H1 (cell line): ENCODE data around the gene PLD3. TPM values are rescaled to one million over a fixed set of nuclear protein-coding genes. Genes with fewer than 3 reads are reported as not detected.

Experiments
- CBX5 ChIP-seq: fragments of 300-800, 300-1000 bp; sonication (generic); IDR thresholded peaks from 2 replicates; pipeline ENCODE4 v1.7.1; 2016; ENCODE audit warnings: antibody characterized with exemption, low read length, low read depth
- CBX8 ChIP-seq: fragments of 300-800, 300-1000 bp; sonication (generic); IDR thresholded peaks from 2 replicates; pipeline ENCODE4 v1.7.1; 2016; ENCODE audit warnings: low read depth, low read length, borderline replicate concordance
- GABPA ChIP-seq: IDR thresholded peaks from 2 replicates; pipeline ENCODE4 v1.6.1; 2011; ENCODE audit warnings: mild to moderate bottlenecking, low read length, moderate library complexity, borderline replicate concordance; ENCODE audit not compliant: insufficient read depth
- HDAC6 ChIP-seq: IDR thresholded peaks from one replicate; pipeline ENCODE4 v1.7.1; 2012; ENCODE audit warnings: low read depth, mild to moderate bottlenecking, inconsistent platforms, low read length, moderate library complexity
- JUN ChIP-seq: IDR thresholded peaks from 2 replicates; pipeline ENCODE4 v1.6.1; 2011; ENCODE audit warnings: low read depth, mild to moderate bottlenecking, improper control_type of control experiment, low read length
- KDM1A ChIP-seq: fragments of 200-600, 300-600 bp; sonication (generic); IDR thresholded peaks from 2 replicates; pipeline ENCODE4 v1.7.1; 2016; ENCODE audit warnings: mild to moderate bottlenecking, low read length, borderline replicate concordance
- KDM4A ChIP-seq: IDR thresholded peaks from one replicate; pipeline ENCODE4 v1.7.1; 2012; ENCODE audit warnings: low read depth, mild to moderate bottlenecking, moderate library complexity, low read length, inconsistent platforms; ENCODE audit not compliant: severe bottlenecking
- NRF1 ChIP-seq: IDR thresholded peaks from 2 replicates; pipeline ENCODE4 v1.6.1; 2011; ENCODE audit warnings: mild to moderate bottlenecking, low read depth, low read length, improper control_type of control experiment
- RFX5 ChIP-seq: IDR thresholded peaks from 2 replicates; pipeline ENCODE4 v1.6.1; 2011; ENCODE audit warnings: low read depth, low read length, improper control_type of control experiment, borderline replicate concordance
- polyA plus RNA-seq, 7 experiments: library from polyadenylated mRNA; depleted of rRNA in 3 of 7; stranded (reverse) in 5 of 7; unstranded in 2 of 7; fragments of >200 nt in 5 of 7; fragments of 200-250 nt in 2 of 7; gene quantifications; 1 replicate in 5 of 7; 2 replicates in 1 of 7; 4 replicates in 1 of 7; pipeline versions ENCODE4 v1.2.1 to v1.2.3, GENCODE V29; 2011 to 2013; ENCODE audit warnings: missing spikeins in 2 of 7, mixed read lengths in 2 of 7
- total RNA-seq: library from RNA; stranded (reverse); fragmentation: NEBNext Ultra II Directional; extraction: Animal tissue kit (Norgen Biotek cat#: 25700); gene quantifications from 2 replicates; pipeline ENCODE4 v1.2.1, GENCODE V29; 2021
- TF ChIP-seq, protein P1 (sequence below): fragments of 300-600 bp; sonication (generic); IDR thresholded peaks from 2 replicates; pipeline ENCODE4 v1.7.1; 2012; ENCODE audit warnings: low read length, moderate library complexity, mild to moderate bottlenecking, inconsistent platforms; ENCODE audit not compliant: insufficient replicate concordance

The PLD3 gene
- total and polyA plus RNA-seq, 2 of the 8 experiments (the other 6 are each of a cell fraction or from before 2014, with no cell fraction given) = 180 to 543 TPM

DNA sequence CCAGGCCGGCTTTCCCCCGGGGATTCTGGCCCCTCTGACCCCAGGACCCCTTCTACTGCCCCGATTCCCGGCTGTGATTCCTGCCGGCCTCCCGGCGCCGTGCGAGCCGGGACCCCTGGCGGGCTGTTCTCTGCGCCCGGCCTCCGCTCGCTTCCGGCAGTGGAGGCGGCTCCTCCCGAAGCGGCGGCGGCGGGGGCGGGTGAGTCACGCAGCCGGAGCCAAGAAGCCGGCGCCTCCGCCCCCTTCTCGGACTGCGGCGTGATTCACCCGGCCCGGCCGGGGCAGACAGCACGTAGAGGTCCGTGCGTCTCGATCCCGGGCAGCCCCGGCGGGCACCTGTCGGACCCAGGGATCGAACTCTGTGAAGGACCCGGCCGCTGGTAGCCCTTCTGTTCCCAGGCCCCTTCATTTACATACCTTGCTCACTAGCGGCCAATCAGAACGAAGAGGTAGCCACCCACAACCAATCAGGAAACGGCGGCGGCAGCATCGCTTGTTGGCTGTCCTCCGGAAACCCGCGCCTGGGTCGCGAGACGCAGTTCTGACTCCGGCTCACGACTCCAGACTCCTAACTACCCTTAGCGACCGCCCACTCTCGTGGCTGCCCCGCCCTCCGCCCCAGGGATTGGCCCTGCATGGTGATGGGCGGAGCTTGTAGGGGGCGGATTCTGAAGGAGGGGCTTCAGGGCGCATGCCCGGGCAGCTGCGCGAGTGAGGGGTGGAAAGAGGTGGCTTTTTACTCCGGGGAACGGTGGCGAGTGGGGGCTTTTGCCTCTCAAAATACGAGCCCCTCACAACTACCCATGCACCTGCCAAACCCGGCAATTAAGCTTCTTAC lies 77.2 kb downstream of the PLD3 start, which contains the start of gene SERTAD1 (continued):
- TF ChIP-seq, protein P1, sequence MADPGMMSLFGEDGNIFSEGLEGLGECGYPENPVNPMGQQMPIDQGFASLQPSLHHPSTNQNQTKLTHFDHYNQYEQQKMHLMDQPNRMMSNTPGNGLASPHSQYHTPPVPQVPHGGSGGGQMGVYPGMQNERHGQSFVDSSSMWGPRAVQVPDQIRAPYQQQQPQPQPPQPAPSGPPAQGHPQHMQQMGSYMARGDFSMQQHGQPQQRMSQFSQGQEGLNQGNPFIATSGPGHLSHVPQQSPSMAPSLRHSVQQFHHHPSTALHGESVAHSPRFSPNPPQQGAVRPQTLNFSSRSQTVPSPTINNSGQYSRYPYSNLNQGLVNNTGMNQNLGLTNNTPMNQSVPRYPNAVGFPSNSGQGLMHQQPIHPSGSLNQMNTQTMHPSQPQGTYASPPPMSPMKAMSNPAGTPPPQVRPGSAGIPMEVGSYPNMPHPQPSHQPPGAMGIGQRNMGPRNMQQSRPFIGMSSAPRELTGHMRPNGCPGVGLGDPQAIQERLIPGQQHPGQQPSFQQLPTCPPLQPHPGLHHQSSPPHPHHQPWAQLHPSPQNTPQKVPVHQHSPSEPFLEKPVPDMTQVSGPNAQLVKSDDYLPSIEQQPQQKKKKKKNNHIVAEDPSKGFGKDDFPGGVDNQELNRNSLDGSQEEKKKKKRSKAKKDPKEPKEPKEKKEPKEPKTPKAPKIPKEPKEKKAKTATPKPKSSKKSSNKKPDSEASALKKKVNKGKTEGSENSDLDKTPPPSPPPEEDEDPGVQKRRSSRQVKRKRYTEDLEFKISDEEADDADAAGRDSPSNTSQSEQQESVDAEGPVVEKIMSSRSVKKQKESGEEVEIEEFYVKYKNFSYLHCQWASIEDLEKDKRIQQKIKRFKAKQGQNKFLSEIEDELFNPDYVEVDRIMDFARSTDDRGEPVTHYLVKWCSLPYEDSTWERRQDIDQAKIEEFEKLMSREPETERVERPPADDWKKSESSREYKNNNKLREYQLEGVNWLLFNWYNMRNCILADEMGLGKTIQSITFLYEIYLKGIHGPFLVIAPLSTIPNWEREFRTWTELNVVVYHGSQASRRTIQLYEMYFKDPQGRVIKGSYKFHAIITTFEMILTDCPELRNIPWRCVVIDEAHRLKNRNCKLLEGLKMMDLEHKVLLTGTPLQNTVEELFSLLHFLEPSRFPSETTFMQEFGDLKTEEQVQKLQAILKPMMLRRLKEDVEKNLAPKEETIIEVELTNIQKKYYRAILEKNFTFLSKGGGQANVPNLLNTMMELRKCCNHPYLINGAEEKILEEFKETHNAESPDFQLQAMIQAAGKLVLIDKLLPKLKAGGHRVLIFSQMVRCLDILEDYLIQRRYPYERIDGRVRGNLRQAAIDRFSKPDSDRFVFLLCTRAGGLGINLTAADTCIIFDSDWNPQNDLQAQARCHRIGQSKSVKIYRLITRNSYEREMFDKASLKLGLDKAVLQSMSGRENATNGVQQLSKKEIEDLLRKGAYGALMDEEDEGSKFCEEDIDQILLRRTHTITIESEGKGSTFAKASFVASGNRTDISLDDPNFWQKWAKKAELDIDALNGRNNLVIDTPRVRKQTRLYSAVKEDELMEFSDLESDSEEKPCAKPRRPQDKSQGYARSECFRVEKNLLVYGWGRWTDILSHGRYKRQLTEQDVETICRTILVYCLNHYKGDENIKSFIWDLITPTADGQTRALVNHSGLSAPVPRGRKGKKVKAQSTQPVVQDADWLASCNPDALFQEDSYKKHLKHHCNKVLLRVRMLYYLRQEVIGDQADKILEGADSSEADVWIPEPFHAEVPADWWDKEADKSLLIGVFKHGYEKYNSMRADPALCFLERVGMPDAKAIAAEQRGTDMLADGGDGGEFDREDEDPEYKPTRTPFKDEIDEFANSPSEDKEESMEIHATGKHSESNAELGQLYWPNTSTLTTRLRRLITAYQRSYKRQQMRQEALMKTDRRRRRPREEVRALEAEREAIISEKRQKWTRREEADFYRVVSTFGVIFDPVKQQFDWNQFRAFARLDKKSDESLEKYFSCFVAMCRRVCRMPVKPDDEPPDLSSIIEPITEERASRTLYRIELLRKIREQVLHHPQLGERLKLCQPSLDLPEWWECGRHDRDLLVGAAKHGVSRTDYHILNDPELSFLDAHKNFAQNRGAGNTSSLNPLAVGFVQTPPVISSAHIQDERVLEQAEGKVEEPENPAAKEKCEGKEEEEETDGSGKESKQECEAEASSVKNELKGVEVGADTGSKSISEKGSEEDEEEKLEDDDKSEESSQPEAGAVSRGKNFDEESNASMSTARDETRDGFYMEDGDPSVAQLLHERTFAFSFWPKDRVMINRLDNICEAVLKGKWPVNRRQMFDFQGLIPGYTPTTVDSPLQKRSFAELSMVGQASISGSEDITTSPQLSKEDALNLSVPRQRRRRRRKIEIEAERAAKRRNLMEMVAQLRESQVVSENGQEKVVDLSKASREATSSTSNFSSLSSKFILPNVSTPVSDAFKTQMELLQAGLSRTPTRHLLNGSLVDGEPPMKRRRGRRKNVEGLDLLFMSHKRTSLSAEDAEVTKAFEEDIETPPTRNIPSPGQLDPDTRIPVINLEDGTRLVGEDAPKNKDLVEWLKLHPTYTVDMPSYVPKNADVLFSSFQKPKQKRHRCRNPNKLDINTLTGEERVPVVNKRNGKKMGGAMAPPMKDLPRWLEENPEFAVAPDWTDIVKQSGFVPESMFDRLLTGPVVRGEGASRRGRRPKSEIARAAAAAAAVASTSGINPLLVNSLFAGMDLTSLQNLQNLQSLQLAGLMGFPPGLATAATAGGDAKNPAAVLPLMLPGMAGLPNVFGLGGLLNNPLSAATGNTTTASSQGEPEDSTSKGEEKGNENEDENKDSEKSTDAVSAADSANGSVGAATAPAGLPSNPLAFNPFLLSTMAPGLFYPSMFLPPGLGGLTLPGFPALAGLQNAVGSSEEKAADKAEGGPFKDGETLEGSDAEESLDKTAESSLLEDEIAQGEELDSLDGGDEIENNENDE = no peak
- peak; percentile 70 for TF ChIP-seq NRF1
- no peak for TF ChIP-seq CBX8
- no peak for TF ChIP-seq KDM1A
- no peak for TF ChIP-seq GABPA
- TF ChIP-seq KDM4A = peak; percentile 46
- no peak for TF ChIP-seq CBX5
- TF ChIP-seq HDAC6 = no peak
- peak; percentile 61; the same call in 1 of the 2 replicates for TF ChIP-seq RFX5
- no peak for TF ChIP-seq JUN
